Mucosa of gallbladder (tissue), 1 donor: Measurements from ENCODE around the gene SERP2. TPM values are rescaled to one million over a fixed set of nuclear protein-coding genes. Genes with fewer than 3 reads are reported as not detected.

Experiments
- DNase-seq: peaks from one replicate; pipeline ENCODE4 v3.0.0-alpha.2; 2020; ENCODE audit warnings: low spot score
- total RNA-seq: library from RNA; stranded (reverse); gene quantifications from one replicate; pipeline ENCODE4 v1.2.1, GENCODE V29; 2021
- donor health status: DM: no; HTN: no; CAD: no.

SERP2 gene
- total RNA-seq, 1 donor from 2014 or later = 3.7 TPM

DNA sequence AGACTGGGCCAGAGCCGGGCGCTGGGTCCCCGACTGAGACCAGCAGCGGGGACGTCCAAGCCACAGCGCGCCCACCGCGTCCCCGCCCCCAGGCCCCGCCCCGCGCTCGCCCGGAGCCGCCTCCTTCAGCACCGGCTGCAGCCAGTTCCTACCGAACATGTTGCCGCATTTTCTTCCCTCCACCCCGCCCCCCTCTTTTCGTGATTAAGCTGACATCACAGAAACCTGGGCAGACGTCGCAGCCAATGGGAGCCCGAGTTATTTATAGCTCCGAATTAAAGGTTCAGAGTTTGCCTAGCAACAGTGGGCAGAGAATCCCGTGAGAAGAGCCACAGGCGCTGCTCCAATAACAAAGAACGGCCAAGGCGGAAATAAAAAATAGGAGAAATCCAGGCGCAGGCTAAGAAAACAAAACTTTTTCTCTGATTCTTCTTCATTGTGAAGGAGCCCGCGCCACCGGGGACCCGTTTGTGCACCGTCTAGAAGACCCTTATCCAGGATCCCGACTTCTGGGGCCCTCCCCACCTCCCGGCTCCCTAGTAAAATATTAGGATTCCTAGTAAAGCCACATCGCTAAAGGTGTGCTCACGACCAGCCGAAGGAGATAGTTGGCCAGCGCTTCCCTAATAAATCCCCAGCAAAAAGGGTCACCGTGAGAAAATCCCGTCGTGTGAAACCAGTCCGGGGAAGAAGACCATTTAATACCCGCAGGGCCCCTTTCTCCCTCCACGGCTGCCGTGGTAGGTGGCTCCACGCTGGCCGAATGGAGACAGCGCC is 61.7 kb downstream of the SERP2 start:
- peak; percentile 99 for DNase-seq

DNA sequence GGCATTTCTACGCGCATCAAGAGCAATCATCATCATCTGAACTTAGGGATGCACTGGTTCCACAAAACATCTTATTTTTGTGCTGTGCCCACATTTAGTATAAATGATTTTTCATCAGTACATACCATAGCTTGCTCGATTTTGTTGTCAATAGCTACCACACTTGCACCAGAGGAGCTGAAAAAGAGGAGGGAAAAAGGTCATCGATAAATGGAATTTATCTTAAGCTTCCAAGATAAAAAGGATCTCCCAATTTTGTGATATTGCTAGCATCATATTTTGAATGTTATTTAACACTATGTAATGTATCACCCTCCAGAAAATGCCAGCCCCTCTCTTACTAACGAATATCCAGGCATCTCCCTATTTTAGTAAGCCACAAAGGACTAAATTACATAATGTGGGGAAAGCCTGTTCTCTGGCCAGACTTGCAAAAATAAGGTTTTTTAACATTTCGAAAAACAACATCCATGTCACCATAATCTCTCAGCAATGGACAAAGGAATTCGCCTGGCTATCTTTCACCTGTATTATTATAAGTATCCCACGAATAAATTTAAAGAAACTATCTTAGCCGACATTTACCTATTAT is 62.4 kb downstream of the SERP2 start:
- DNase-seq = no peak

DNA sequence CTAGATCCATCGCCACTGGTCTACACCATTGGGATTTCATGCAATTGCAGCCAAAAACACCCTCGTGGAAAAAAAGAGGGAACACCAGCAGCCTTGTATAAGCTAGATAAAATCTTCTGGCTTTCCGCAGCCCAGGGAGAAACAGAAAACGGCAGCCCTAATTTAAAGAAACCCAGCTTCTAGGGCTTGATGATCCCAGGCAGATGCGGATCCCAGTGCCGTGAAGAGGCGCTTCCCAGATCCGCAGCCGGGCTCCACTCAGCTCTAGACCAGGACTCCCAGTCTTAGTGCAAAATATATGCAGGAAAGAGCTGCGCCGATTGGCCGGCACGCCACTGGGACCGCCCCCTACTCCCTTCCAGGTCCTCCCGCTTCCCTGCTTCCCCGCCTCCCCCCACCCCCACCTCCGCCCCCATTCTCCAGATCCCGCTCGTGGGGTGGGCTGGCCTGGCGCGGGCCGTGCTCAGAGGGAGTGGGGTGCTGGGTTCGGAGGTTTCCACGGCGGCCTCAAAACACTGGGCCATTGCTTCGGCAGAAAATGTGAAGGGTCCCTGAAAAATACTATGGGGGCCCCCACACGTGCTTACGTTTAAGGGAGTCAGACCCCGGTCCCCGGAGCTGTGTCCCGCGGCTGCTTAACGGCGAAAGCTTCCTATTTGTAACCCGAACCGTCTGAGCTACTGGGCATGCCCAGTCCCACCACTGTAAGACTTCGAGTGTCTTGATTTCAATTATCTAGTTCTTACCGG is 63.1 kb downstream of the SERP2 start:
- peak; percentile 95 for DNase-seq

DNA sequence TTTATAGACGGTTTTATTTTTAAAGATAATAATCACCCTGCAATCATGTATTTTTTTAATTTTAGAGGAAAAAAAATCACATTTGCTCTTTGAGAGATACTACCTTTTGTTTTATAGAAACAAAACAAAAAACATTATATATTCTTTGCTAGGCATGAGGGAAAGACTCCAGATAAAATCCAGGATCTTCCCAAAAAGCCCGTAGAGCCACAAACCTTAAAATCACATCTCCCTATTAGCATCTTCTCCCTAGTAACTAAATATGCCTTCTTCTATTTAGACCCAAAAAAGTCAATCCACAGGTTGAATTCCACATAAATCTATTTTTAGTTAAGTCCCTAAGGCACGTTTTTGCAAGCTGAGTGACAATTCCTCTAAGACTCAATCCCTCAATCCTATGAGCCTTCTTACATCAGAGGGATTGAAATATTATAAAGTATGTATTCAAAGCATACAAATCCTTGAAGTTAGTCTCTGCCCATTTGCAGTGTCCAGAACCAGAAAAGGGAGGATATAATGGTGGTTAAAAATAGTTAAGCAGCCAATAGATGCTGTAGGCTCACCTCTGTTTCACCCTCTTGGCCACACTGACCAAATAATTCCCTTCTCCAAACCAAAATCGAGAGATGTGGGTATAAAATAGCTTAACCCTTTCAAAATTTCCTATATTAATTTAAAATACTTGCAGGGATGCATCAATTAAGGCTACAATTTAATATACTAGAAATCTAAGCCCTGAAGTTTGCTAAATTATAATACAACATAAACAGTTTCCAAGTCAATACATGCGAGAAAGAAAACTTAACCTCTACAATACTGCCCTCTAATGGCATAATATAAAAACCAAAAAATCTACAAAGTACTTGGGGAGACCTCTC is 64.0 kb downstream of the SERP2 start:
- DNase-seq = no peak

- no peak for DNase-seq
Measured at GRCh38 chr13:44438234-44438579, 64.6 kb downstream of the SERP2 start.

DNA sequence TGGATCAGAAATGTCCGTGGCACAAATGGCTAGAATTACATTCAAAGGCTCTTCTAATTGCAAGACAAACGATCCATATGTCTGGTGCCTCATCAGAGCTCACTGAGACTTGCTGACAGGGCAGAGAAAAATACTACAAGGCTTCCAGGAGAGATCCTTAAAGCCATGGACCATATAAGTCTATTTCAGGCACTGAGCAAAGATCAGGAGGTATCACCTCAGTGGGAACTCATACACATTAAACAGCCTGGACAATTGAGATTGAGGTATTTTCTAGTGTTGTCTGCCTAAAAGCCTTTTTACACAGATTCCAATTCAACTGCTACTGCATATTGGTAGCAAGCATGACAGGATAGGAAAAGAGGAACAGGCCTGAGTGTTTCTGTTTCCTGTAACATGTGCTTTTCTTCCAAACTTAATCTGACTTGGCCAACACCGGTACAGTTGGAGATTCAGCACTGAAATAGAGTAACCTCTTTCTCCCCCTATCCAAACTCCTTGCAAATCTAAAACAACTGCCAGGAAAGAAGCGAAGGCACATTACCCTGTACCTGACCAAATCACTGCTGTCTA is 65.9 kb downstream of the SERP2 start:
- no peak for DNase-seq

DNA sequence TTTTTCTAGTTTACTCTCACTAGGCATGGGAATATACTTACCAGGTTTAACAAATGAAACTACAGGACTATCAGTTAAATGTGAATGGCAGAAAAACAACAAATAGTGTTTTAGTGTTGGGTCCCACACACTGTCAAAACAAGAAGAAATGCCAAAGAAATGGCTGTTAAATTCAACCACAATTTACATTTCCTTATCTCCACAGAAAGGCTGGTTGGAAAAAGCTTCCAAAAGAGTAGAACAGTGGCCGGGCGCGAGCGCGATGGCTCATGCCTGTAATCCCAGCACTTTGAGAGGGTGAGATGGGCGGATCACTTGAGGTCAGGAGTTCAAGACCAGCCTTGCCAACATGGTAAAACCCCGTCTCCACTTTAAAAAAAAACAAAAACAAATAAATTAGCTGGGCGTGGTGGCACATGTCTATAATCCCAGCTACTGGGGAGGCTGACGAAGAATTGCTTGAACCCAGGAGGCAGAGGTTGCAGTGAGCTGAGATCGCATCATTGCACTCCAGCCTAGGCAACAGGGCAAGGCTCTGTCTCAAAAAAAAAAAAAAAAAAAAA is 66.5 kb downstream of the SERP2 start:
- DNase-seq = no peak

Other genes with a start within 250 kb of the SERP2 start
- 185 TPM for gene TSC22D1, start 202.5 kb downstream of the SERP2 start, total RNA-seq